Retinal pigment epithelial cell (primary cell): ENCODE data around the gene CCM2L.

Experiments
- DNase-seq: peaks from one replicate; pipeline ENCODE4 v3.0.0-alpha.2; 2010; ENCODE audit warnings: low read depth
- H3K4me3 ChIP-seq: 2 replicates; pipeline ENCODE4 v1.5.1; 2011; ENCODE audit warnings: mild to moderate bottlenecking, low read length, control low read depth, moderate library complexity
- TF ChIP-seq, protein P1 (sequence below): conservative IDR thresholded peaks from 2 replicates; pipeline ENCODE4 v1.5.1; 2011; ENCODE audit warnings: low read depth, low read length, control low read depth, inconsistent platforms

Gene CCM2L

DNA sequence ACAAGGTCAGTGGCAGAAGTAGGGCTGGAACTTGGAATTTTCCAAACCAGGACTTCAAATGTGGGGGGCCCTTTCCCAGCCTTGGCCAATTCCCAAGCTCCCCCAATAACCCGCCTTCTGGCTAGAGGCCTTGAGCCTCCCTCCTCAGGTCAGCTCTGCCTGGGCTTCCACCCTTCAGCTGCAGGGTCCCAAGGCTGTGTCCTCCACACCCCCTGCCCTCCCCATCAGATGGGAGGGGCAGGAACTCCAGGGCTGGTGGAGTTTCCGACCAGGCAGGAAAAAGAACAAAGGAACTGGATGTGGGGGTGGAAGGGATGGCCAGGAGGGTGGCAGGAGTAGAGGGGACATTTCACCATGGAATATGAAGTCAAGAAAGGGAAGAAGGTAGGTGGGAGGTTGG is at the start of gene CCM2L:
CCM2L (plus strand) TSS at position 338 of the 400 bp plus-strand sequence; CDS start at position 355, 17 bp downstream.
- TF ChIP-seq, protein P1, sequence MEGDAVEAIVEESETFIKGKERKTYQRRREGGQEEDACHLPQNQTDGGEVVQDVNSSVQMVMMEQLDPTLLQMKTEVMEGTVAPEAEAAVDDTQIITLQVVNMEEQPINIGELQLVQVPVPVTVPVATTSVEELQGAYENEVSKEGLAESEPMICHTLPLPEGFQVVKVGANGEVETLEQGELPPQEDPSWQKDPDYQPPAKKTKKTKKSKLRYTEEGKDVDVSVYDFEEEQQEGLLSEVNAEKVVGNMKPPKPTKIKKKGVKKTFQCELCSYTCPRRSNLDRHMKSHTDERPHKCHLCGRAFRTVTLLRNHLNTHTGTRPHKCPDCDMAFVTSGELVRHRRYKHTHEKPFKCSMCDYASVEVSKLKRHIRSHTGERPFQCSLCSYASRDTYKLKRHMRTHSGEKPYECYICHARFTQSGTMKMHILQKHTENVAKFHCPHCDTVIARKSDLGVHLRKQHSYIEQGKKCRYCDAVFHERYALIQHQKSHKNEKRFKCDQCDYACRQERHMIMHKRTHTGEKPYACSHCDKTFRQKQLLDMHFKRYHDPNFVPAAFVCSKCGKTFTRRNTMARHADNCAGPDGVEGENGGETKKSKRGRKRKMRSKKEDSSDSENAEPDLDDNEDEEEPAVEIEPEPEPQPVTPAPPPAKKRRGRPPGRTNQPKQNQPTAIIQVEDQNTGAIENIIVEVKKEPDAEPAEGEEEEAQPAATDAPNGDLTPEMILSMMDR = no peak
- DNase-seq = no peak
- no peak within 1 kb of the TSS for H3K4me3 ChIP-seq

- no peak for DNase-seq
Measured at GRCh38 chr20:31962761-31963160, 47.5 kb upstream of the CCM2L start.

GRCh38 chr20:31963889-31964288 is 46.3 kb upstream of the CCM2L start:
- DNase-seq = no peak
- TF ChIP-seq, protein P1 = no peak
- H3K4me3 ChIP-seq = no peak overlapping the region

More at GRCh38 chr20:31962761-31963160, 47.5 kb upstream of the CCM2L start:
- TF ChIP-seq, protein P1 = no peak
- H3K4me3 ChIP-seq = no peak overlapping the region

GRCh38 chr20:31966991-31967655 is 43.1 kb upstream of the CCM2L start:
- no peak overlapping the region for H3K4me3 ChIP-seq
- no peak for DNase-seq
- TF ChIP-seq, protein P1 = no peak

- H3K4me3 ChIP-seq = peak within 1 kb of the TSS; percentile 33
- DNase-seq = no peak
- TF ChIP-seq, protein P1 = no peak
Measured at GRCh38 chr20:31967830-31968249, 42.4 kb upstream of the CCM2L start, which contains the start of gene XKR7. Gene XKR7 (plus strand): TSS chr20:31968151. CDS start chr20:31968176, 25 bp downstream.

GRCh38 chr20:31968291-31969126 is 41.7 kb upstream of the CCM2L start:
- DNase-seq = no peak
- TF ChIP-seq, protein P1 = no peak
- peak overlapping the region; percentile 33 for H3K4me3 ChIP-seq
